HG03060 (cell line): ENCODE data around the gene CFD.
"Not testable (repeated sequence)": the region's sequence is repeated elsewhere in the genome, so short reads cannot be mapped to it uniquely, and the experiment has no call there.

Experiments
- ATAC-seq: cut with Tn5 transposase; IDR thresholded peaks from one replicate; pipeline ENCODE4 v1.9.1; 2021; ENCODE audit warnings: low read depth, moderate number of reproducible peaks; ENCODE audit not compliant: unreplicated experiment

Gene CFD

GRCh38 chr19:858868-859843 lies at the start of gene CFD:
Gene CFD, plus strand, starts transcription at chr19:859664. Its CDS starts 26 bp downstream, at chr19:859690.
- no peak for ATAC-seq

- no peak for ATAC-seq
Measured at GRCh38 chr19:810077-810855, 49.2 kb upstream of the CFD start.

GRCh38 chr19:810883-811489 lies 48.5 kb upstream of the CFD start:
- ATAC-seq = no peak

- no peak for ATAC-seq
Measured at GRCh38 chr19:811506-812048, 47.9 kb upstream of the CFD start.

GRCh38 chr19:812049-812746 lies 47.3 kb upstream of the CFD start:
- no peak for ATAC-seq

GRCh38 chr19:812747-813218 lies 46.7 kb upstream of the CFD start:
- ATAC-seq = no peak

GRCh38 chr19:813219-814151 lies 46.0 kb upstream of the CFD start:
- ATAC-seq = no peak

- no peak for ATAC-seq
Measured at GRCh38 chr19:814152-815078, 45.0 kb upstream of the CFD start.

GRCh38 chr19:815079-815774 lies 44.2 kb upstream of the CFD start:
- ATAC-seq = no peak

GRCh38 chr19:815775-816499 lies 43.5 kb upstream of the CFD start:
- ATAC-seq = no peak

- no peak for ATAC-seq
Measured at GRCh38 chr19:816500-816857, 43.0 kb upstream of the CFD start.

GRCh38 chr19:820212-820611 lies 39.3 kb upstream of the CFD start:
- not testable (repeated sequence) for ATAC-seq

GRCh38 chr19:821231-821824 lies 38.1 kb upstream of the CFD start:
- ATAC-seq = no peak

GRCh38 chr19:821825-822503 lies 37.5 kb upstream of the CFD start, which contains the start of gene PLPPR3:
Gene PLPPR3, minus strand, starts transcription at chr19:821955. Its CDS starts 396 bp downstream, at chr19:821559.
- ATAC-seq = no peak

- ATAC-seq = no peak
Measured at GRCh38 chr19:823565-824121, 35.8 kb upstream of the CFD start.
